Measurements from ENCODE around the gene PIAS3.

The PIAS3 gene

GRCh38 chr1:145858901-145859490, at the start of gene PIAS3:
Gene PIAS3 (minus strand): TSS chr1:145859081. CDS start chr1:145858990, 91 bp downstream.
- peak; percentile 91 for DNase-seq

GRCh38 chr1:145908653-145909052, 49.8 kb upstream of the PIAS3 start:
- no peak for DNase-seq

GRCh38 chr1:145906954-145907753, 48.3 kb upstream of the PIAS3 start:
- DNase-seq = no peak

GRCh38 chr1:145901312-145902021, 42.6 kb upstream of the PIAS3 start:
- DNase-seq = no peak

- DNase-seq = no peak
Measured at GRCh38 chr1:145898756-145899155, 39.9 kb upstream of the PIAS3 start.

GRCh38 chr1:145897969-145898368, 39.1 kb upstream of the PIAS3 start:
- DNase-seq = no peak

GRCh38 chr1:145895471-145895870, 36.6 kb upstream of the PIAS3 start:
- DNase-seq = no peak

- DNase-seq = no peak
Measured at GRCh38 chr1:145893306-145894055, 34.6 kb upstream of the PIAS3 start.

GRCh38 chr1:145892486-145893087, 33.7 kb upstream of the PIAS3 start:
- DNase-seq = no peak

GRCh38 chr1:145891587-145892485, 33.0 kb upstream of the PIAS3 start:
- DNase-seq = peak; percentile 51

- no peak for DNase-seq
Measured at GRCh38 chr1:145891143-145891542, 32.3 kb upstream of the PIAS3 start.

GRCh38 chr1:145889722-145890121, 30.8 kb upstream of the PIAS3 start:
- DNase-seq = no peak

GRCh38 chr1:145887631-145888030, 28.8 kb upstream of the PIAS3 start:
- DNase-seq = no peak

- no peak for DNase-seq
Measured at GRCh38 chr1:145886816-145887215, 27.9 kb upstream of the PIAS3 start.

GRCh38 chr1:145886390-145886789, 27.5 kb upstream of the PIAS3 start:
- DNase-seq = no peak

- DNase-seq = peak; percentile 90
Measured at GRCh38 chr1:145885738-145886287, 26.9 kb upstream of the PIAS3 start, which contains the start of gene ANKRD35. Gene ANKRD35 (minus strand): TSS chr1:145885866. CDS start chr1:145885758, 108 bp downstream.

- no peak for DNase-seq
Measured at GRCh38 chr1:145884675-145885074, 25.8 kb upstream of the PIAS3 start.

GRCh38 chr1:145879775-145880174, 20.9 kb upstream of the PIAS3 start:
- DNase-seq = no peak

- no peak for DNase-seq
Measured at GRCh38 chr1:145878724-145879123, 19.8 kb upstream of the PIAS3 start.

GRCh38 chr1:145877923-145878486, 19.1 kb upstream of the PIAS3 start:
- no peak for DNase-seq

GRCh38 chr1:145874646-145875045, 15.8 kb upstream of the PIAS3 start:
- no peak for DNase-seq

Measured in activated CD4-positive, CD25-positive, alpha-beta regulatory T cell treated with anti-CD3 and anti-CD28 coated beads, Interleukin-2, amount 50 U/mL, for 72 hours (primary cell).